ENCODE data around the gene IFT74.

DNA sequence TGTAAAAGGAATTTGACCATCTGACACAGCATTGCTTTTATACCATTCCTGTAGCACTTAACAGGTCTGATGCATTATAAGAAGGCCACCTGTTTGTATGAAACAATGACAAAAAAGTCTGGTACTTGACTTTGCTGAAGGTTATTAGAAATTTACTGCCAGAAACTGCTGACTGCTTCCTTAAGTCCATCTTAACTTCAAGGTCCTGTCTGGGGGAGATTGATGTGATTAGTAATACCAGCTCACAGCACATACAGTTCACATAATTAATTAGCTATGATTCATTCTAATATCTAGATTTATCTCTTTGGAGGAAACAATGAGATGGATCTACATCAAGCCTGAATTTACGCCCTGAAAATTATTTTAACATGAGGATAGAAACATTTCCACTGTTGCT, 103.2 kb downstream of the IFT74 start:
- TF ChIP-seq EZH2 (IDR thresholded peaks at IDR 0.05) (no peak), POLR2AphosphoS5 (IDR thresholded peaks at IDR 0.05; ENCODE audit: borderline replicate concordance, low read depth, low read length) (no peak)
